AG09309 (cell line): Measurements from ENCODE around the gene LANCL2.

Experiments used
- DNase-seq: peaks from one replicate; pipeline ENCODE4 v3.0.0-alpha.2; 2010; ENCODE audit warnings: low read depth
- H3K4me3 ChIP-seq: 2 replicates; pipeline ENCODE4 v1.5.1; 2011; ENCODE audit warnings: mild to moderate bottlenecking, low read depth, low read length, moderate library complexity; ENCODE audit not compliant: control insufficient read depth
- CTCF ChIP-seq: IDR thresholded peaks from 2 replicates; pipeline ENCODE4 v1.5.1; 2011; ENCODE audit warnings: mild to moderate bottlenecking, low read depth, low read length, inconsistent platforms; ENCODE audit not compliant: insufficient read depth, control insufficient read depth; ENCODE audit errors: missing control alignments

Gene LANCL2

GRCh38 chr7:55336540-55336939 lies 28.6 kb upstream of the LANCL2 start:
- TF ChIP-seq CTCF, result no peak
- H3K4me3 ChIP-seq, result no peak overlapping the region
- no peak for DNase-seq

GRCh38 chr7:55339033-55340000 lies 25.8 kb upstream of the LANCL2 start:
- no peak for TF ChIP-seq CTCF
- no peak for DNase-seq
- no peak overlapping the region for H3K4me3 ChIP-seq

GRCh38 chr7:55342216-55342871 lies 22.8 kb upstream of the LANCL2 start:
- no peak for DNase-seq
- TF ChIP-seq CTCF, result no peak
- no peak overlapping the region for H3K4me3 ChIP-seq

GRCh38 chr7:55343002-55343781 lies 21.9 kb upstream of the LANCL2 start:
- DNase-seq, result no peak
- TF ChIP-seq CTCF, result no peak

GRCh38 chr7:55343860-55344606 lies 21.1 kb upstream of the LANCL2 start:
- DNase-seq, result no peak
- no peak for TF ChIP-seq CTCF
- no peak overlapping the region for H3K4me3 ChIP-seq

More at GRCh38 chr7:55343002-55343781, 21.9 kb upstream of the LANCL2 start:
- no peak overlapping the region for H3K4me3 ChIP-seq

- no peak for TF ChIP-seq CTCF
- no peak for DNase-seq
- no peak overlapping the region for H3K4me3 ChIP-seq
These were observed 20.3 kb upstream of the LANCL2 start for GRCh38 chr7:55344840-55345239.
